GM12878 (cell line): ENCODE results near the gene PDE7B.

Experiments
- BCL11A ChIP-seq: IDR thresholded peaks from 2 replicates; pipeline ENCODE4 v1.6.1; 2011; ENCODE audit warnings: low read depth, low read length
- BCL3 ChIP-seq: IDR thresholded peaks from 2 replicates; pipeline ENCODE4 v1.6.1; 2011; ENCODE audit warnings: borderline replicate concordance, low read depth, mild to moderate bottlenecking, moderate library complexity, low read length; ENCODE audit not compliant: insufficient read depth, poor library complexity, severe bottlenecking
- CREM ChIP-seq: IDR thresholded peaks from 2 replicates; pipeline ENCODE4 v1.6.1; 2014; ENCODE audit warnings: antibody characterized with exemption, low read depth
- CTCF ChIP-seq, 3 experiments: IDR thresholded peaks in 2 of 3; conservative IDR thresholded peaks in 1 of 3; 2 replicates each; pipeline ENCODE4 v1.5.1; 2011; ENCODE audit warnings: low read depth in 3 of 3, low read length in 3 of 3, mild to moderate bottlenecking in 3 of 3, control low read depth in 2 of 3, moderate library complexity in 2 of 3, inconsistent platforms in 1 of 3, mixed read lengths in 1 of 3; ENCODE audit not compliant: control insufficient read depth in 2 of 3, insufficient read depth in 1 of 3; ENCODE audit errors: extremely low read depth in 1 of 3
- DPF2 ChIP-seq: fragments of 450-650 bp; IDR thresholded peaks from 2 replicates; pipeline ENCODE4 v1.6.1; 2017; ENCODE audit warnings: mild to moderate bottlenecking
- GABPA ChIP-seq: IDR thresholded peaks from 2 replicates; pipeline ENCODE4 v1.6.1; 2014; ENCODE audit warnings: antibody characterized with exemption, low read depth, mild to moderate bottlenecking, inconsistent platforms
- HDAC2 ChIP-seq: fragments of 200-600 bp; sonication (generic); IDR thresholded peaks from 2 replicates; pipeline ENCODE4 v1.6.1; 2017
- MTA3 ChIP-seq: IDR thresholded peaks from 2 replicates; pipeline ENCODE4 v1.6.1; 2012; ENCODE audit warnings: low read length, inconsistent platforms, borderline replicate concordance
- NR2C2 ChIP-seq: IDR thresholded peaks from 2 replicates; pipeline ENCODE4 v1.6.1; 2011; ENCODE audit warnings: borderline replicate concordance, low read depth; ENCODE audit not compliant: control insufficient read depth, insufficient read length
- PAX5 ChIP-seq: IDR thresholded peaks from 2 replicates; pipeline ENCODE4 v1.6.1; 2011; ENCODE audit warnings: low read depth, low read length, borderline replicate concordance
- POLR2A ChIP-seq: IDR thresholded peaks from 2 replicates; pipeline ENCODE4 v1.6.1; 2011; ENCODE audit warnings: low read depth, mild to moderate bottlenecking, low read length
- STAT3 ChIP-seq: IDR thresholded peaks from 2 replicates; pipeline ENCODE4 v1.6.1; 2011; ENCODE audit warnings: low read depth, low read length, improper control_type of control experiment
- ZNF274 ChIP-seq: IDR thresholded peaks from one replicate; pipeline ENCODE4 v1.8.0; 2011; ENCODE audit not compliant: insufficient read length, insufficient read depth

GRCh38 chr6:135875446-135875845 lies 23.9 kb downstream of the PDE7B start:
- no peak for TF ChIP-seq DPF2
- TF ChIP-seq STAT3: no peak
- TF ChIP-seq CTCF (IDR thresholded peaks at IDR 0.05 in 2 of 3, conservative IDR thresholded peaks at IDR 0.05 in 1 of 3; ENCODE audit: control insufficient read depth in 2 of 3, extremely low read depth in 1 of 3, insufficient read depth in 1 of 3, low read depth in 3 of 3, low read length in 3 of 3): no peak
- TF ChIP-seq NR2C2: no peak
- TF ChIP-seq GABPA: no peak
- no peak for TF ChIP-seq HDAC2
- no peak for TF ChIP-seq ZNF274
- TF ChIP-seq BCL3: no peak
- no peak for TF ChIP-seq POLR2A
- no peak for TF ChIP-seq CREM
- TF ChIP-seq MTA3: no peak
- TF ChIP-seq PAX5: no peak
- no peak for TF ChIP-seq BCL11A
